HG03457 (cell line): ENCODE data around the gene SSB.
"Not testable (repeated sequence)": the region's sequence is repeated elsewhere in the genome, so short reads cannot be mapped to it uniquely, and the experiment has no call there.

Experiments used
- ATAC-seq: cut with Tn5 transposase; IDR thresholded peaks from one replicate; pipeline ENCODE4 v1.9.1; 2021; ENCODE audit warnings: moderate number of reproducible peaks; ENCODE audit not compliant: unreplicated experiment

SSB gene

DNA sequence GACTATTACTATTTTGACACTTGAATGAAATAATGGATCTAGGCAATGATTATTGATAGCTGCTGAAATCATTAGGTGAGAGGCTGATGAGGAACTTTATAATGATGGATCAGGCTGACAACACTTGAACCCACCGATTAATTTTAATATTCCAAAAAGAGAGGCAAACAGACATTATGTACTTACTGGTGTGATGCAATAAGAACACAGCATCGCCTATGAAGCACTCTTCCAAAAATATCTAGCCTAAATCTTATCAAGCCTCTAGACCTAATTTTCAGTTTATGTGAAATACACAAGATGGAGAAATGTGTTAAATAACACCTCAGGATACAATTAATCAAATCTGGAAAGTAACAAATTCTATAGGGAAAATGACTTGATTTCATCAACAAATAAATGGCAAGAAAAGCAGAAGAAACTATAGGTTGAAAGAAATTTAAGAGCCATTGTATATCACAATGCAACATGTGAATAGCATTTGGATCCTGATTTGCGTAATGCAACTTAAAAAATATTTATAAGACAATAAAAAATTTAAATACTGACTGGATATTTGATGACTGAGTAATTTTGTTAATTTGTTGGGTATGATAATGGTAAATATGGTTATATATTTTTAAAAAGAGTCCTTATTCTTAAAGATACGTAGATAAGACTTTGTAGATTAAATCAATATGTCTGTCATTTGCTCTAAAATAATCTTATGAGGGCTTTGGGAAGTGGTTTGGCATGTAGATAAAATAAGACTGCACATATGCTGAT, 17.2 kb upstream of the SSB start:
- ATAC-seq: no peak

DNA sequence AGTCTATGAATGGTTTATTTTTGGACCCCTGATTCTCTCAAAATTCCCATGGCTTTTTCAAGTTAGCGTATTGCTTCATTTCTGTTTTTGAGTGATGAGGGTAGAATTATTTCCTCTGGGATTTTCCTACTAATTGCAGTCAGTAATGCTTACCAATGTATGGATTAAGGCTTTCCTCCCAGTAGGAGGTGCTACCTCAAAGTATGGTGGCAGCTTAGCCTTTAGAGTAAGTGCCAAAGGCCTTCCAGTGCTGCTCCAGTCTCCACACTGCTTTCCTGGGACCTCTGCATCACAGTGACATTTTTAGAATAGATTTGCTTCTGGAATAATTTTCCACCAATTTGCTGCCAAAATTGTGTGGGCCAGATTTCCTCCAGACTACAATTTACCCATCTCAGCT, 16.2 kb upstream of the SSB start:
- no peak for ATAC-seq

DNA sequence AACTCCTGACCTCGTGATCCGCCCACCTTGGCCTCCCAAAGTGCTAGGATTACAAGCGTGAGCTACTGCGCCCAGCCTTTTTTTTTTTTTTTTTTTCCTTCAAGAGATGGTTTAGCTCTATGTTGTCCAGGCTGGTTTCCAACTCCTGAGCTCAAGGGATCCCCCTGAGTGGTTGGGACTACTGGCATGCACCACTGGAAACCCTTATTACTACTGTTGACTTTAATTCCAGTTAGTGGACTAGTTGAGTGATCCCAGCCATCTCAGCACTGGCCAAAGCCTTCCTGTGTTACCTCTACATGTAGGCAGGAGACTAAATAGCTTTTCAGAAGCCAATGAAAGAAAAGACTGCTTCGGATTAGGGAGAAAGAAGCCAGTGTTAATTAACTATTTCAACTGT, 8.1 kb upstream of the SSB start:
- no peak for ATAC-seq

DNA sequence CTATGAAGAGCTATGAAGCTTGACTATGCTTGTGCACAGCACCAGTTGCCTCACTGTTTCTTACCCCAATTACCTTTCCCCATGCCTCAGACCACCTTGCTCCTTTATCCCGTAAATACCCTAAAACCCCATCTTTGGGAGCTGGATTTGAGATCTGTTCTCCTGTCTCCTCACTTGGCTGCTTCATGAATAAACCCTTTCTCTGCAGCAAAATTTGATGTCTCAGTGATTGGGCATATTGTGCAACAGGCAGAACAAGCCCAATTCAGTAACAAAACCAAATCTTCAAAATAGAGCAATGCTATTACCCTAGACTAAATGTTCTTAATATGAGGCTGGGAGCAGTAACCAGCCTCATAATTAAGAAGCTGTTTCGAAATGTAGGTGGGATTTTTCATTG, 3.5 kb upstream of the SSB start:
- ATAC-seq: no peak

DNA sequence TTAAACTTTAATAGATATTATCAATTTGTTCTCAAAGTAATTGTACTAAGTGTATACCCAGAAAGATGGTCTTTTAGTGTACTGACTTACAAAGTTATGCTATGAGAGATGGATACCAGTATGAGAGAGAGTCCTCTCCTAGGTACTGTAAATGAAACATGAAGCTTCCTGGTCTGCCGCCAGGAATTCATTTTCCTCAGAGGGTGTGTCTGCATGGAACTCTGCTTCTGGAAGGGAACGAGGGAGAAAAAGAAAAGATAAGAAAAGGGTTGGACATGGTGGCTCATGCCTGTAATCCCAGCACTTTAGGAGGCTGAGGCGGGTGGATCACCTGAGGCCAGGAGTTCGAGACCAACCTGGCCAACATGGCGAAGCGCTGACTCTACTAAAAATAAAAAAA, 2.2 kb upstream of the SSB start:
- no peak for ATAC-seq

DNA sequence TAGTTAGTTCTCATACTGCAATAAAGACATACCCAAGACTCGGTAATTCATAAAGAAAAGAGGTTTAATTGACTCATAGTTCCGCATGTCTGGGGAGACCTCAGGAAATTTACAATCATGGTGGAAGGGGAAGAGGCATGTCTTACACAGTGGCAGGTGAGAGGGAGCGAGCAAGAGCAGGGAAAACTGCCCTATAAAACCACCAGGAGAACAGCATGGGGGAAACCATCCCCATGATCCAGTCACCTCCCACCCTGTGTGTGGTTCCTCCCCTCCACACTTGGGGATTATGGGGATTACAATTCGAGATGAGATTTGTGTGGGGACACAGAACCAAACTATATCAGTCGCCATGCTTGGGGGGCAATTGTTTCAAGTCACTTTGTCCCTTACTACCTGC, 1.1 kb upstream of the SSB start:
- no peak for ATAC-seq

DNA sequence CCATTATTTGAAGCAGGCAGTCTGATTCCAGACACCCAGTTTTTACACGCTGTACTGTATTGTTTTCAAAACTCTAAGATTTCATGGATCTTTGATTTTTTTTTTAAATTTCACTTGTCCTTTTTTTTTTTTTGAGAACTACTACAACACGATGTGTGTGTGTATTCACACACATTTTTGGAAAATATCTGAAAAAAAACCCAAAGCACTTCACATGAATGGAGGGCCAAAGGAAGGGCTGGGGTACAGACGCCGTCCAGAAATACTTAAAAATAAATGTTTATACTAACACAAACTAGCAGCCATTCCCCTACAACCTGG, 314 bp upstream of the SSB start:
- no peak for ATAC-seq

DNA sequence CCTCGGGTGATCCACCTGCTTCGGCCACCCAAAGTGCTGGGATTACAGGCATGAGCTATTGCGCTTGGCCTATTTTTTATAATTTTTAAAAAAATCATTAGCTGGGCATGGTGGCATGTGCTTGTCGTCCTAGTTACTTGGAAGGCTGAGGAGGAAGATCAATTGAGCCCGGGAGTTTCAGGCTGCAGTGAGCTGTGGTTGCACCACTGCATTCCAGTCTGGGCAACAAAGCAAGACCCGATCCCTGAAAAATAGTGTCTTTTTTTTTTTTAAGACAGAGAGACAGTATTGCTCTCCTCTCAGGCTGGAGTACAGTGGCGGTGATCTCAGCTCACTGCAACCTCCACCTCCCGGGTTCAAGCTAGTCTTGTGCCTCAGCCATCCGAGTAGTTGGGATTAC, 4.8 kb downstream of the SSB start:
- ATAC-seq: no peak

DNA sequence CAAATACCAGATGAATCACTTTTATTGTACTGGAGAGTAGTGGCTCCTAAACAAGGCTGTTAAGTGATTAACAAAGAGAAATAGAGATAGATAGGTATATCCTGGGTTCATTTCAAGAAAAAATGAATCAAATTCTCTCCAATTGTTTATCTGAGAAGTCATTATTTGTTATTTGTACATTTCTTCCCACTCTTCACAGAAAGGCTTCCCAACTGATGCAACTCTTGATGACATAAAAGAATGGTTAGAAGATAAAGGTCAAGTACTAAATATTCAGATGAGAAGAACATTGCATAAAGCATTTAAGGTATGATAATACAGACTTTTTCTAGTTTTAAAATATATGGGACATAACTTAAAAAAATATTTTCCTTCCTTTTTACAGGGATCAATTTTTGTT, 7.9 kb downstream of the SSB start:
- no peak for ATAC-seq

DNA sequence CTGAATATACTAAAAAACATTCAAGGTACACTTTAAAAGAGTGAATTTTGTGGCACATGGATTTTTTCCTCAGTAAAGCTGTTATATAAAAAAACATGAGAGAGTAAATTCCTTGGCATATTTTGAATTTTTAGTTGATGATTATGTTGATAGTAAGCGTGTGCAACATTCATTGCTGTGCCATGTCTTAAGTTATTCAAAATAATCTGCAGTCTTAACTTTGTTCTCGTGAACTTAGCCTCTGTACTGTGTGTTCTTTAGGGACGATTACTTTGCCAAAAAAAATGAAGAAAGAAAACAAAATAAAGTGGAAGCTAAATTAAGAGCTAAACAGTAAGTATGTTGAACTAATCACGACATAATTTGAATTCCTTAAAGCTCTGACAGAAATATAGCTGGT, 9.6 kb downstream of the SSB start:
- ATAC-seq: no peak

DNA sequence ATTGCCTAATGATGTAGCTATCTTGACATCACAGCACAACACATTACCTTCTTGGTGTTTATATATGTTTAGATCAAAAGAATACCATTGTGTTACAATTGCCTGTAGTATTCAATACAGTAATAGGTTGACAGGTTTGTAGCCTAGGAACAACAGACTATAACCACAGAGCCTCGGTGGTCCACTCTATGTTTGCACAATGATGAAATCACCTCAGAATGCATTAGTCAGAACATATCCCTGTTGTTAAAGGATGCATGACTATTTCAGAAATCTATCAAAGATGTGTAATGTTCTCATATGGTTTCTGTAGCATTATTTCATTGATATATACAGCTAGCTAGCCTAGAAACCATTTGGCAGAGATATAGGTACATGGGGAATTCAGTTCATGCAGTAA, 17.2 kb downstream of the SSB start:
- no peak for ATAC-seq

DNA sequence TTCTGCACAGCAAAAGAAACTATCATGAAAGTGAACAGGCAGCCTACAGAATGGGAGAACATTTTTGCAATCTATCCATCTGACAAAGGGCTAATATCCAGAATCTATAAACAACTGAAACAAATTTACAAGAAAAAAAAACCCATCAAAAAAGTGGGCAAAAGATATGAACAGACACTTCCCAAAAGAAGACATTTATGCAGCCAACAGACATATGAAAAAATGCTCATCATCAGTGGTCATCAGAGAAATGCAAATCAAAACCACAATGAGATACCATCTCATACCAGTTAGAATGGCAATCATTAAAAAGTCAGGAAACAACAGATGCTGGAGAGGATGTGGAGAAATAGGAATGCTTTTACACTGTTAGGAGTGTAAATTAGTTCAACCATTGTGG, 18.3 kb downstream of the SSB start:
- not testable (repeated sequence) for ATAC-seq

DNA sequence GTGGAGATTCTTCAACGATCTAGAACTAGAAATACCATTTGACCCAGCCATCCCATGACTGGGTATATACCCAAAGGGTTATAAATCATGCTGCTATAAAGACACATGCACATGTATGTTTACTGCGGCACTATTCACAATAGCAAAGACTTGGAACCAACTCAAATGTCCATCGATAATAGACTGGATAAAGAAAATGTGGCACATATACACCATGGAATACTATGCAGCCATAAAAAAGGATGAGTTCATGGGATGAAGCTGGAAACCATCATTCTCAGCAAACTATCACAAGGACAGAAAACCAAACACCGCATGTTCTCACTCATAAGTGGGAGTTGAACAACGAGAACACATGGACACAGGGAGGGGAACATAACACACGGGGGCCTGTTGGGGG, 18.7 kb downstream of the SSB start:
- ATAC-seq: not testable (repeated sequence)

DNA sequence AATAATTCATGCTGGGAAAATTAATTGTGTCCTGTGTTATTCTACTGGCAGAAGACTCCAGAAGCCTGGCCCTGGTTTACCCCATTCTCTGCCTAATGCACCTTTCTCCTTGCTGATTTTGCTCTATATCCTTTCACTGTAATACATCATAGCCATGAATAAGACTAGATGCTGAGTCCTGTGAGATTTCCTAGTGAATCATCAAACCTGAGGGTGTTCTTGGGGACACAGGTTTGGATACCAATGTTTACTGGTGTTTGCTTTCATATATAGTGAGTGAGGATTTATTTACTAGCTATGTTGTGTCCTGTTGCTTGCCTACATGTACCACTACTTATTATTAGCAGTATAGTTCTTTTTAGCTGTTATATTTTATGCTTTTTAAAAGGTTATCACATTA, 19.6 kb downstream of the SSB start:
- ATAC-seq: no peak

DNA sequence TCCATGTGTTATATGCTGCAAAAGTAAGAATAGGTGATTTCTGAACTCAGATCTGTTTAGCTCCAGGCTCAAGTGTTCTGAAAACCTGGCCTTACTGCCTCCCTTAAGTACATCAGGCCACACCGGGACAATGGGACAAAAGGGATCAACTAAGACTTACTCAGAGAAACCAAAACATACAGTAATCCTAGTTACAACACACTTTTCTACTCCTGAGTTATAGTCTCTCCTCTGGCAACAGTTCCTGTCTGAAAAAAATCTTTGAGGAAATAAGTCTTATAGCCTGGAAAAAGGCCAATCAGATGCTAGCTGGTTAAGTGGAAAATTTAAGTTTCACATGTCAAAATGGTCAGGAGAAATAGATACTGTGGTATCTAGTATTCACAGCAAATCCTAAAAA, 20.4 kb downstream of the SSB start:
- no peak for ATAC-seq

DNA sequence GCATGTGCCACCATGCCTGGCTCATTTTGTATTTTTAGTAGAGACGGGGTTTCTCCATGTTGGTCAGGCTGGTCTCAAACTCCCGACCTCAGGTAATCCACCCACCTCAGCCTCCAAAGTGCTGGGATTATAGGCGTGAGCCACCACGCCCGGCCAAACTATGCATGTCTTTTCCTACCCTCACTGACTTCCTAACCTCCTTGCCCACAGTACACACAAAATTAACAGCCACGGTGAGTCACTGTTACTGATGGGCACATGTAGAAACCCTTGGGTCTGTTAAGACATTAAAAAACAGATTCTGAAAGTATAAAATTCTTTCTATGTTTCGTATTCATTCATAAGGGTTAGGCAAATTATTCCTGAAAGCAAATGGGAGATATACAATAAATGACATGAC, 21.4 kb downstream of the SSB start:
- ATAC-seq: not testable (repeated sequence)

DNA sequence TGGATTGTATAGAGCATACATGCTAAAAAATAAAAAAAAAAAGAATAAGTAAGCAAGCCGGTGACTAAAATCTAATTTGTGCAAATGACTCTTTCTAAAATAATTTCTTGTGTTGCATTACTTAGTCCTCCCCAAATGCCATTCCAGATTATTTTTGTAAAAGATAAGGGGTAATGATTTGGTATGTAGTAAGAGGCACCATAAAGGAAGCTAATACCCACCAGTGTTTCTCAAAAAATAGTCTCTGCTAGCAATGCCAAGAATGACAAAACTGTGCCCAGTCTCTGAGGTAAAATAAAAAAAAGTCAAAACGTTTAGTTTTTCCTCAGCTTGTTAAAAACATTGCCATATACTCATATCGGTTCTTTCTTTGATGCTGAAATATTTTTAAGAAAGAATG, 23.4 kb downstream of the SSB start:
- ATAC-seq: no peak

DNA sequence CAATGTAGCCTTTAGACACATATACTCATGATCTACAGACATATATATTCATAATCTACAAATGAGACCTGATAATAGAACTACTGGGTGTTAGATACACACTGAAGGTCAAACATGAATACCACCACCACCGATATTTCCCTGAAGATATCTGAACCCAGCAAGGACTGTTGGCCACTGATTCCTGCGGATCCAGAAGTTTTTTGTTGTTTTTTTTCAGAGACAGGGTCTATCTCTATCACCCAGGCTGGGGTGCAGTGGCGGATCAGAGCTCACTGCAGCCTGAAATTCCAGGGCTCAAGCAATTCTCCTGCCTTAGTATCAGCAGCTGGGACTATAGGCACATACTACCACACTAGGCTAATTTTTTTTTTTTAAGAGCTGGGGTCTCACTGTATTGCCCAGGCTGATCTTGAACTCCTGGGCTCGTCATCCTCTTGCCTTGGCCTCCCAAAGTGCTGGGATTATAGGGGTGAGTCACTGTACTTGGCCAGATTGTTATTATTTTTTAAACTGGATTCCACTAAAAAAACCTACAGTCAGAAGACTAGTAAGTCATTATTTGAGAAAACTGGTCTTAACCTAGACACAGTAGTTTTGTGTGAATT, 24.2 kb downstream of the SSB start:
- ATAC-seq: no peak

DNA sequence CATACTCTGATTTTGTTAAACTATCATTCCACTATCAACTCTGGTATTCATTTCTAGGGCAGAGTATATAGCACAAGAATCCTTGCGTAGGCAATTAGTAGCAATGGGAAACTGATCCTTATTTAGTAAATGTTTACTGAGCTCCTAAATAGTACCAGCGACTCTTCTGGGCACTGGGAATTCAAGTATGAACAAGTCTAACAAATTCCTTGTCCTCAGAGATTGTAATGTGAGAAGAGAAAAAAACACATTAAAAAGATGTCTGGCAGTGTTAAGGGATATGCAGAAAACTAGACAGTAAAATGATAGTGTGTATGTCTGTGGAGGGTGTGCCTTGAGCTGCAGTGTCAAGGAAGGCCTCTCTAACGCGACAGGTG, 25.3 kb downstream of the SSB start:
- no peak for ATAC-seq

DNA sequence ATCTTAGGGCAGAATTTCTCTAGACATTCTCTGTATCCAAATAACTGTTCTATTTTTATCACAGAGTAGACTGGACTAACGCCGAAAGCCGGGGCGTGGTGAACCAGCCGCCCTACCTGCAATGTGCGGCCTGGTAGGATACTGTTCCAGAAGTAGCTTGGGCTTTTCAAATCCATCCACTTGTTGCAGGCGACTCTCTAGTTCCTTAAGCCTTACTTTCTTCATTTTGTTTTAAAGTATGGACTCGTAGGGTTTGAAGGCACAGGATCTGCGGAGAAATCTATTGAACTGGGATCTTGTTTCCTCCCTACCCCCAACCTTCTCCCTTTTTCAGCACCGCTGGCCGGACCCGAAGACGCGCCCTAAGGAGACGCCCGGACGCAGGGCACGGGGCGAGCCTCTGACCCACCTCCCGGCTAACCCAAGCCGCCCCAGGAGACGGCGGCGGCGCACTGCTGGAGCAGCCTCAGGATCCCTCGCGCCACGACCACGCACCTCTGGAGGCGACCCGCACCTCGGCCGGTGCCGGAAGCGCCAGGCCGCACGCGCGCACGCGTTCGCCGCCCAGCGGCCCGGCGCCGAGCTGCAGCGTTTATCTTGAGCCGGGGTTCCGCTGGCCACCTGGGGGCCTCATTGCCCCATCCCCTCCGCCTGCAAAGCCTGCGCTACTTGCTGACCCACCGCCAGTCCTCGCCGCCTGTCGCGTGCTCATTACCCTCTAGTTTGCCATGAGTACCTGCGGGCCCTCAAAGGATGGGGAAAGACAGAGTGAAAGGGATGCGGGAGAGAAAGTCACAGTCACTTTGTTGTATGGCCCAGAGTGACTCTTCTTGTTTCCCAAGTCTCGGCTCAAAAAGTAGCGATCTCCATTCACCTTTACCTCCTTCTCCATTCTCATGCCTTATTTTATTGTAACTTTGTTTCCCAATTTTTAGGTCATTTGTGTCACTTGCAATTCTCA, 26.0 kb downstream of the SSB start, which contains the start of gene METTL5:
Gene METTL5 (minus strand): TSS at position 533 of the 961 bp plus-strand sequence. CDS start 308 bp downstream, at position 225.
- peak; percentile 67 for ATAC-seq

DNA sequence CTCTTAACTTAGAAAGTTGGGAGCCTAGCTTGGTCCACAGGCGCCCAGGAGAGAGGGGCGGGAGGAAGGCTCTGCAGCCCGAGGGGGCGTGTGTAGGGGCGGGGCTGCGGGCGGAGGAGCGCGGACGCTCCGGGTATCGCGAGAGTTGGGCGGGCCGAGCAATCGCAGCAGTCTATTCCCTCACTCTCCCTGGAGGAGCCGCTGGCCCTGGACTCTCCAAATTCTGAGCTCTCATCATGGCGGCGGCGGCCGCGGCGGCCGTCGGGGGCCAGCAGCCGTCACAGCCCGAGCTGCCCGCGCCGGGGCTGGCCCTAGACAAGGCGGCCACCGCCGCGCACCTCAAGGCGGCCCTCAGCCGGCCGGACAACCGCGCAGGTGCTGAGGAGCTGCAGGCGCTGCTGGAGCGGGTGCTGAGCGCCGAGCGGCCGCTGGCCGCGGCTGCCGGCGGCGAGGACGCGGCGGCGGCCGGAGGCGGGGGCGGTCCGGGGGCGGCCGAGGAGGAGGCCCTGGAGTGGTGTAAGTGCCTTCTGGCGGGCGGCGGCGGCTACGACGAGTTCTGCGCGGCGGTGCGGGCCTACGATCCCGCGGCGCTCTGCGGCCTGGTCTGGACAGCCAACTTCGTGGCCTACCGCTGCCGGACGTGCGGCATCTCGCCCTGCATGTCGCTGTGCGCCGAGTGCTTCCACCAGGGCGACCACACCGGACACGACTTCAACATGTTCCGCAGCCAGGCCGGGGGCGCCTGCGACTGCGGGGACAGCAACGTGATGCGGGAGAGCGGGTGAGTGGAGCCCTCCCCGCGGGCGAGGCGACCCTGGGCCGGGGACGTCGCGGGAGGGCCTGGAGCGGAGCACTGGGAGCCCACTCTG, 28.8 kb downstream of the SSB start, which contains the start of gene UBR3:
Gene UBR3 (plus strand): TSS at position 183 of the 869 bp plus-strand sequence. CDS start 54 bp downstream, at position 237.
- peak; percentile 73 for ATAC-seq
